Renal pelvis (tissue), 4 donors: ENCODE measurements around the gene FTSJ1. TPM values are rescaled to one million over a fixed set of nuclear protein-coding genes. Genes with fewer than 3 reads are reported as not detected.
"Not testable (repeated sequence)": the region's sequence is repeated elsewhere in the genome, so short reads cannot be mapped to it uniquely, and the experiment has no call there.

Experiments used
- DNase-seq: peaks from one replicate; pipeline ENCODE4 v3.0.0-alpha.2; 2013
- polyA plus RNA-seq, 3 donors: library from polyadenylated mRNA; unstranded; fragments of 120-200 nt; gene quantifications; one replicate each; pipeline ENCODE4 v1.2.1, GENCODE V29; 2013; ENCODE audit not compliant: insufficient read length in 3 of 3

The FTSJ1 gene
- polyA plus RNA-seq, 3 donors, result 34.8 to 40.2 (median 39.5) TPM

DNA sequence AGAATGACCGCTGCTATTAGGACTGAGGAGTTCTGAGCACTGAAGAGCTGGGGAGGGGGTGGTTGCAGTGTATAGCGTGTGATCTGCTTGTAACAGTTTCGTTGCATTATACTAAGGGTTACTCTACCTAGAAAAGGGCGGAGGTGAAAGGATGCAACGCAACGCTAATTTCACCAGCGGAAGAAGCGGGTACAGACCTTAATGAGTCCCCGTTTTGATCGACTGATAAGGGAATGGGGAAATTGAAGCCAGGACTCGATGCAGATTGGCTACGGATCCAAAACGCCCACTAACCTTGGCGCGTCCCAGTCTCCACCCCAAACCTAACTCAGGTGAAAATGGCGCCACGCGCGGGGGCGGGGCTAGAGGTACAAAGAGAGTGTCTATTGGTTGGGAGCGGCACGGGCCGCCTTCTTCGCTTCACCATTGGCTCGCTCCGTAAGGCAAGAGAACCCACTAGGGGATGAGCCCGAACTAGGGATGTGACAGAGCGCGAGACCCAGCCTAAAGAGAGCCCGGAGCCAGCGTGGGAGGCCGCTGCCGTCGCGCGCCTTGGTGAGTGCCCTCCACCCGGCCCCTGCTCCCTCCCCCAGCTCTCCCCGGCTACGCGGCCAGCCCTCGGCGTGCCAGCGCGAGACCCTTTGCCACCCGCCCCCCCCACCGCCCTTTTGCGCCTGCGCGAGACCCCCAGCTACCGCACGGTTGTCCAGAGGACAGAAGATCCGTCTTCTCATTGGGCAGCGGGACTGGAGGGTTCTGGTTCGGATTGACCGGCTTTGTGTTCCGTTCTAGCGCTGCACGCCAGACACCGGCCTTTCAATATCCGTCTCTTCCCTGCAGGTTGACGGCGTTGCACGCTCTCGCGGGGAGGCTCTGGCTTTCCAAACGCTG, 45.6 kb downstream of the FTSJ1 start, which contains the start of gene EBP:
EBP (plus strand) TSS at position 456 of the 891 bp plus-strand sequence. CDS start 1,964 bp downstream, outside the sequence.
- DNase-seq, result peak; percentile 90

GRCh38 chrX:48522291-48522690, 46.3 kb downstream of the FTSJ1 start:
- no peak for DNase-seq

DNA sequence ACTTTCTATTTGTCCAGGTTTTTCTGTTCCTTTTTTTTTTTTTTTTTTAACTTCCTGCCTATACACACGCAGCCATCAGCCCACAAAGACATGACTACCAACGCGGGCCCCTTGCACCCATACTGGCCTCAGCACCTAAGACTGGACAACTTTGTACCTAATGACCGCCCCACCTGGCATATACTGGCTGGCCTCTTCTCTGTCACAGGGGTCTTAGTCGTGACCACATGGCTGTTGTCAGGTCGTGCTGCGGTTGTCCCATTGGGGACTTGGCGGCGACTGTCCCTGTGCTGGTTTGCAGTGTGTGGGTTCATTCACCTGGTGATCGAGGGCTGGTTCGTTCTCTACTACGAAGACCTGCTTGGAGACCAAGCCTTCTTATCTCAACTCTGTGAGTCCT, 47.7 kb downstream of the FTSJ1 start:
- no peak for DNase-seq

DNA sequence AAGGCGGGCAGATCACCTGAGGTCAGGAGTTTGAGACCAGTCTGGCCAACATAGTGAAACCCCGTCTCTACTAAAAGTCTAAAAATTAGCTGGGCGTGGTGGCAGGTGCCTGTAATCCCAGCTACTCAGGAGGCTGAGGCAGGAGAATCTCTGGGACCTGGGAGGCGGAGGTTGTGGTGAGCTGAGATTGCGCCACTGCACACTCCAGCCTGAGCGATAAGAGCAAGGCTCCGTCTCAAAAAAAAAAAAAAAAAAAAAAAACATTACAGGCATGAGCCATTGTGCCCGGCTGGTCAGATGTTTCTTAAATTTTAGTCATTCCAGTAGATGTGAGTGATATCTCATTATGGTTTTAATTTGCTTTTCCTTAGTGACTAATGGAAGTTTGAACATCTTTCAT, 49.9 kb downstream of the FTSJ1 start:
- DNase-seq, result not testable (repeated sequence)

DNA sequence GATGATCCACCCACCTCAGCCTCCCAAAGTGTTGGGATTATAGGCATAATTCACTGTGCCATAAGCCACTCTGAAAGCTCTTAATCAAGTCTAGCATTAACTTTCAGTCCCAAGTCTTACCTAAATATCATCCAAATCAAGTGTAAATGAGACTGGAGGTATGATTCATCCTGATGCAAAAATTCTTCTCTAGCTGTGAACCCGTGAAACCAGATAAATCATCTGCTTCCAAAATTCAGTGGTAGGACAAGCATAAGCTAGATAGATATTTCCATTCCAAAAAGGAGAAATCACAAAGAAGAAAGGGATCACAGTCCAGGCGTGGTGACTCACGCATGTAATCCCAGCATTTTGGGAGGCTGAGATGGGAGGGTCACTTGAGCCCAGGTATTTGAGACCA, 54.7 kb downstream of the FTSJ1 start:
- DNase-seq, result no peak

GRCh38 chrX:48531358-48531959, 55.5 kb downstream of the FTSJ1 start:
- no peak for DNase-seq

DNA sequence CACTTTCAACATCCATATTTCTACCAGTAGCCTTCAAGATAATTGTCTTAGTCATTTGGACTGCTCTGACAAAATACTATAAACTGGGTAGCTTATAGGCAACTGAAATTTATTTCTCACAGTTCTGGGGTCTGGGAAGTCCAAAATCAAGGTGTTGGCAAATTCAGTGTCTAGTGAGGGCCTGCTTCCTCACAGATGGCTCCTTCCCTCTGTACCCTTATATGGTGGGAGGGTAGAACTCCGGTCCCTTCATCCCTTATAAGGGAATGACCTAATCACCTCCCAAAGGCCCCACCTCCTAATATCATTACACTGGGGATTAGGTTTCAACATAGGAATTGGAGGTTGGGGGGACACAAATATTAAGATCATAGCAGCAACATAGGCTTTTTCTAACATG, 56.2 kb downstream of the FTSJ1 start:
- DNase-seq, result no peak

DNA sequence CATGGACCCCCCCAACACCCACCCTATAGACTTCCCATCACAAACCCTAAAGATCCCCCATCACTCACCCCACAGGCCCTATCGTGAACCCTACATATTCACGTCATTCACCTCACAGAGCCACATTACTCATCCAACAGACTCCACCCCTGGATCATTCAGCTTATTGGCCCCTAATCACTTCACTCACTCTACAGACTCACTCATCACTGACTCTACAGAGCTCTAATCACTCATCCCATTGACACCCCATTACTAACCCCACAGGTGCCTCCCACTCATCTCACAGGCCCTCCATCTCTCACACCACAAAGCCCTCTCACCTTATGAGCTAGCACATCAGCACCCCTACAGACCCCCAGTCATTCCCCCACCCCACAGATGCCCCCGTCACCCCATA, 57.2 kb downstream of the FTSJ1 start:
- DNase-seq, result no peak

Other genes with a start within 250 kb of the FTSJ1 start
- not detected for gene SSX1, start 220.8 kb upstream of the FTSJ1 start, polyA plus RNA-seq
- gene SSX3, start 119.5 kb upstream of the FTSJ1 start, polyA plus RNA-seq, result not detected
- not detected for gene SSX4, start 92.7 kb upstream of the FTSJ1 start, polyA plus RNA-seq
- not detected for gene SSX4B, start 64.2 kb upstream of the FTSJ1 start, polyA plus RNA-seq
- 10 to 100 TPM in 2 of 3 donors, 1 to 10 TPM in 1; 5.4 to 10.5 (median 10.3) TPM for gene SLC38A5, start 5.9 kb upstream of the FTSJ1 start, polyA plus RNA-seq
- gene PORCN, start 32.8 kb downstream of the FTSJ1 start, polyA plus RNA-seq, result 10 to 100 TPM in 1 of 3 donors, 1 to 10 TPM in 2; 7.5 to 10.7 (median 9.8) TPM
- gene EBP, start 45.6 kb downstream of the FTSJ1 start, polyA plus RNA-seq, result 10 to 100 TPM; 78.3 to 82.8 (median 82.4) TPM
- gene TBC1D25, start 63.5 kb downstream of the FTSJ1 start, polyA plus RNA-seq, result 10 to 100 TPM; 11.1 to 12.5 (median 11.7) TPM
- gene RBM3, start 98.3 kb downstream of the FTSJ1 start, polyA plus RNA-seq, result 100 to 1,000 TPM; 220 to 346 (median 304) TPM
- gene WDR13, start 121.3 kb downstream of the FTSJ1 start, polyA plus RNA-seq, result 100 to 1,000 TPM; 145 to 177 (median 154) TPM
- 1 to 10 TPM; 2.7 to 4.9 (median 4.0) TPM for gene WAS, start 207.6 kb downstream of the FTSJ1 start, polyA plus RNA-seq
- 1 to 10 TPM; 7.0 to 8.2 (median 7.7) TPM for gene SUV39H1, start 220.5 kb downstream of the FTSJ1 start, polyA plus RNA-seq